Neural cell (in vitro differentiated cells): ENCODE data around the gene FGD3.

Experiments used
- EZH2 ChIP-seq: fragments of 200-600, 300-800 bp; shearing (Covaris generic), sonication (generic); IDR thresholded peaks from 2 replicates; pipeline ENCODE4 v1.6.1; 2014; ENCODE audit warnings: antibody characterized with exemption, low read length, borderline replicate concordance, mild to moderate bottlenecking; ENCODE audit not compliant: insufficient read depth, poor library complexity, severe bottlenecking
- POLR2AphosphoS5 ChIP-seq: IDR thresholded peaks from 2 replicates; pipeline ENCODE4 v1.6.1; 2012
- RAD21 ChIP-seq: fragments of 450-650 bp; conservative IDR thresholded peaks from 2 replicates; pipeline ENCODE4 v1.6.1; 2014; ENCODE audit warnings: antibody characterized with exemption, mild to moderate bottlenecking, moderate library complexity
- TAF1 ChIP-seq: IDR thresholded peaks from 2 replicates; pipeline ENCODE4 v1.6.1; 2012; ENCODE audit warnings: low read depth
- TF ChIP-seq, protein P1 (sequence below): fragments of 450-650 bp; IDR thresholded peaks from 2 replicates; pipeline ENCODE4 v1.5.1; 2014; ENCODE audit warnings: antibody characterized with exemption, mild to moderate bottlenecking, moderate library complexity; ENCODE audit not compliant: poor library complexity, severe bottlenecking

DNA sequence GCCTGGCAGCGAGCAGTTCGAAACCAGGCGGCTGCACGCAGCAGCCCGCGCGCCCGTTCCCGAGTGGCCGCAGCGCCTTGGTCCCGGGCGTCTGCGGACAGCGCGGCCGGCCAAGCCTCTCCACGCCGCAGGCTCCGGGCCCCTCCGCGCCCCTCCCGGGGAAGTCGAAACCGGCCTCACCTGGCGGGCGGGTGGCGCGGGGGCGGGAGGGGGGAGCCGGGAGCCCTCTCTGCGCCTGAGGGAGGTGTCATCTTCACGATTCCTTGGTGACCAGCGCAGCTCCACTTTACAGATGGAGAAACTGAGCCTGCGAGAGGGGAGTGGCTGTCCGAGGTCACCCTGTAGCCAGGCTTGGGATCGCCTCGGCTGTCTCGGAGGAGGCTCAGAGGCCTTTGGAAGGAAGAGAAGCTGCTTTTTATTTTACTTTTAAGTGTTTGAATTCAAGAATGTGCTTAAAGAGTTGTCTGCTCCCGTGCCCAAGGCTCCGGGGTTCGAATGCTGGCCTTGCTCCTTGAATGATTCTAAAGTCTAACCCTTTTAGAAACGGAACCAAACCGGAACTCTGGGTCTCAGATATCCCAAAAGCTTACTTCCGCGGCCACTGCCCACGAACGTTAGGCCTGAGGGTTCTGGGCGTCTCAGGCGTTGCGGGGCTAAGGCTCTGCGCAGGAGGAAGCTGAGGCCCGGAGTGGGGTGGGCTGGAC, 111.8 kb downstream of the FGD3 start:
- TF ChIP-seq, protein P1, sequence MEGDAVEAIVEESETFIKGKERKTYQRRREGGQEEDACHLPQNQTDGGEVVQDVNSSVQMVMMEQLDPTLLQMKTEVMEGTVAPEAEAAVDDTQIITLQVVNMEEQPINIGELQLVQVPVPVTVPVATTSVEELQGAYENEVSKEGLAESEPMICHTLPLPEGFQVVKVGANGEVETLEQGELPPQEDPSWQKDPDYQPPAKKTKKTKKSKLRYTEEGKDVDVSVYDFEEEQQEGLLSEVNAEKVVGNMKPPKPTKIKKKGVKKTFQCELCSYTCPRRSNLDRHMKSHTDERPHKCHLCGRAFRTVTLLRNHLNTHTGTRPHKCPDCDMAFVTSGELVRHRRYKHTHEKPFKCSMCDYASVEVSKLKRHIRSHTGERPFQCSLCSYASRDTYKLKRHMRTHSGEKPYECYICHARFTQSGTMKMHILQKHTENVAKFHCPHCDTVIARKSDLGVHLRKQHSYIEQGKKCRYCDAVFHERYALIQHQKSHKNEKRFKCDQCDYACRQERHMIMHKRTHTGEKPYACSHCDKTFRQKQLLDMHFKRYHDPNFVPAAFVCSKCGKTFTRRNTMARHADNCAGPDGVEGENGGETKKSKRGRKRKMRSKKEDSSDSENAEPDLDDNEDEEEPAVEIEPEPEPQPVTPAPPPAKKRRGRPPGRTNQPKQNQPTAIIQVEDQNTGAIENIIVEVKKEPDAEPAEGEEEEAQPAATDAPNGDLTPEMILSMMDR: no peak
- TF ChIP-seq RAD21 (no peak), POLR2AphosphoS5 (no peak), TAF1 (no peak), EZH2 (no peak)
